Suprapubic skin (tissue), 4 donors: Measurements from ENCODE around the gene CCDC63.

Source experiments
- CTCF ChIP-seq, 2 donors: fragments of 200-600 bp in 1 of 2; fragments of 450-650 bp in 1 of 2; sonication (generic) in 1 of 2; IDR thresholded peaks; one replicate each; pipeline ENCODE4 v1.5.1; 2016 to 2019; ENCODE audit warnings: antibody characterized with exemption in 2 of 2, mild to moderate bottlenecking in 1 of 2, moderate library complexity in 1 of 2
- EP300 ChIP-seq: sonication (generic); formaldehyde crosslinking; IDR thresholded peaks from one replicate; pipeline ENCODE4 v1.6.1; 2017; ENCODE audit warnings: antibody characterized with exemption
- POLR2A ChIP-seq, 2 donors: fragments of 450-650 bp; IDR thresholded peaks; one replicate each; pipeline ENCODE4 v1.6.1; 2017; ENCODE audit warnings: antibody characterized with exemption in 2 of 2, mild to moderate bottlenecking in 2 of 2, moderate library complexity in 2 of 2
- POLR2AphosphoS5 ChIP-seq, 3 donors: sonication (generic); formaldehyde crosslinking; IDR thresholded peaks; one replicate each; pipeline ENCODE4 v1.6.1; 2017; ENCODE audit warnings: antibody characterized with exemption in 3 of 3

DNA sequence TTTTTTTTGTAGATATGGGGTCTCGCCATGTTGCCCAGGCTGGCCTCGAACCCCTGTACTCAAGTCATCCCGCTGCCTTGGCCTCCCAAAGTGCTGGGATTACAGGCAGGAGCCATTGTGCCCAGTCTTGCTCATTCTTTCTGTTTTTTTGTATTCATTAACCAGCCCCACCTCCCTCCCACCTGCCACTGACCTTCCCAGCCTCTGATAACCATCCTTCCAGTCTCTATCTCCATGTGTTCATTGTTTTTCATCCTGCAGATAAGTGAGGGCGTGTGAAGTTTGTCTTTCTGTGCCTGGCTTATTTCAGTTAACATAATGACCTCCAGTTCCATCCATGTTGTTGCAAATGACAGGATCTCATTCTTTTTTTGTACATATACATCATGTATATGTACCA is 54.6 kb downstream of the CCDC63 start:
- TF ChIP-seq CTCF (IDR thresholded peaks at IDR 0.05) (no peak), POLR2A (IDR thresholded peaks at IDR 0.05) (no peak), EP300 (no peak), POLR2AphosphoS5 (IDR thresholded peaks at IDR 0.05) (no peak)
